GM12874 (cell line): ENCODE data around the gene SUPT16H.

ENCODE experiments used
- CTCF ChIP-seq: IDR thresholded peaks from 2 replicates; pipeline ENCODE4 v1.5.1; 2011; ENCODE audit warnings: low read depth, mild to moderate bottlenecking, control low read depth, low read length, moderate library complexity; ENCODE audit not compliant: insufficient read depth

The SUPT16H gene

DNA sequence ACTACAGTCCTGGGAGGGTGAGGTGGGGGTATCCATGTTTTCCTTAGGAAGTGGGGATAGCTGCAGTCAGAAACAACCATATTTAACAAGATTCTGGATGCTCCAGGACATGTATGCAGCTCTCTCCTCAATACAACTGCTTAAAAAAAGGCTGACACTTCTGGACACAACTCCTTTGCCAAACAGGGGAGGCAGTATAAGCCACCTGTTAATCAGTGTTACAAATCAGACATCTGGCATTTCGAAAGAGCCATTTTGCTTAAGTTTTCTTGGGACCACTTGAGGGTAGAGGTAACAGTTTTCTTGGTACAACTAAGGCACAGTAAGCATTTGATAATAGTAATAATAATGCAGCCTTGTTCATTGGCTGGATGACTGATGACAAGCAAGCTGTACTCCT, 56.8 kb downstream of the SUPT16H start:
- TF ChIP-seq CTCF: no peak

- TF ChIP-seq CTCF: no peak
These were observed 61.1 kb downstream of the SUPT16H start for GRCh38 chr14:21322716-21323115.

DNA sequence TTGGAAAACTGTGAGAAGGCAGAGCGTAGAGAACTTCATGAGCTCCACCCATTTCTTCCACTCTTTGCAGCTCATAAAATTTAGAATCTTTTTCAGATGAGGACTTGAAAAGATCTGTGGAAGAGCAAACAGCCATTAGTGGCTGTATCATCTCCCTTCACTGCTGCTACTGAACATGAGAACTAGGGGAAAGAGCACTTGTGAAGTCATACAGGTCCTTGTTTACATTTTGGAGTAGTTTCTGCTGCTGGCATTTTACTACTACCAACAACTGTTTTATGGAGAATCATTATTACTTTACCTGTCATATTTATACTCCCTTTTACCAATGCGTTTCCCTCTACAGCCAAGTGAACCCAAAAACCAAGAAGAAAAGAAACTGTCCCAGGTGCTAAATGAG, 62.9 kb downstream of the SUPT16H start:
- TF ChIP-seq CTCF: no peak

- TF ChIP-seq CTCF: no peak
These were observed 66.4 kb downstream of the SUPT16H start for GRCh38 chr14:21317398-21317797.

DNA sequence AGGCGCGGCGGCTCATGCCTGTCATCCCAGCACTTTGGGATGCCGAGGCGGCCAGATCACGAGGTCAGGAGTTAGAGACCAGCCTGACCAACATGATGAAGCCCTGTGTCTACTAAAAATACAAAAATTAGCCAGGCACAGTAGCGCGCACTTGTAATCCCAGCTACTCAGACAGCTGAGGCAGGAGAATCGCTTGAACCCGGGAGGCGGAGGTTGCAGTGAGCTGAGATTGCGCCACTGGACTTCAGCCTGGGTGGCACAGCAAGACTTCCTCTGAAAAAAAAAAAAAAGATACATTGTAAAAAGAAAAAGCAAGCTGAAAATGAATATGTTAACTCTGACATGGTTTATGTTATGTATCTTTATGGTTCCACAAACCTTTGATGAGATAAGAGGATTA, 70.3 kb downstream of the SUPT16H start:
- TF ChIP-seq CTCF: no peak

GRCh38 chr14:21311614-21312013, 72.2 kb downstream of the SUPT16H start:
- TF ChIP-seq CTCF: no peak

- TF ChIP-seq CTCF: no peak
These were observed 73.9 kb downstream of the SUPT16H start for GRCh38 chr14:21309956-21310355.

DNA sequence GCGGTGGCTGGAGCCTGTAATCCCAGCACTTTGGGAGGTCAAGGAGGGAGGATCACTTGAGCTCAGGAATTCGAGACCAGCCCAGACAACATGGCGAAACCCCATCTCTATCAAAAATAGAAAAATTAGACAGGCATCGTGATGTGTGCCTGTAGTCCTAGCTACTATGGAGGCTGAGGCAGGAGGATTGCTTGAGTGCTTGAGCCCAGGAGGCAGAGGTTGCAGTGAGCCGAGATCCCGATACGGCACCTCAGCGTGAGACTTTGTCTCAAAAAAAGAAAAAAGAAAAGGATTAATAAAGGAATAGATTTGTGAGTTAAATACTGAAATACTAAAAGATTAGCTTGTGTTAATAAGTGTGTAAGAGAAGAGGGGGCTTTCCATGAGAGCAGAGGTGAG, 74.6 kb downstream of the SUPT16H start:
- TF ChIP-seq CTCF: no peak
